HepG2 (cell line): ENCODE data around the gene FAM171A2. TPM values are rescaled to one million over a fixed set of nuclear protein-coding genes. Genes with fewer than 3 reads are reported as not detected.

Experiments used
- DNMT3B ChIP-seq: conservative IDR thresholded peaks from 2 replicates; pipeline ENCODE4 v1.6.1; 2016; ENCODE audit warnings: missing biosample characterization, control low read depth
- DPF2 ChIP-seq: sonication (generic); formaldehyde crosslinking; IDR thresholded peaks from 2 replicates; pipeline ENCODE4 v1.4.0; 2020; ENCODE audit warnings: mild to moderate bottlenecking, low read depth, missing genetic modification reagents, borderline replicate concordance
- FOXP1 ChIP-seq, 2 experiments: fragments of 450-650 bp in 1 of 2; IDR thresholded peaks; 2 replicates each; pipeline ENCODE4 v1.6.1; 2017 to 2018; ENCODE audit warnings: antibody characterized with exemption in 1 of 2
- PHF21A ChIP-seq: sonication (generic); formaldehyde crosslinking; IDR thresholded peaks from 2 replicates; pipeline ENCODE4 v1.5.0; 2020; ENCODE audit warnings: mild to moderate bottlenecking, missing genetic modification reagents
- RNF2 ChIP-seq: fragments of 450-650 bp; conservative IDR thresholded peaks from 2 replicates; pipeline ENCODE4 v1.6.1; 2016; ENCODE audit warnings: low read depth
- SALL2 ChIP-seq: sonication (generic); formaldehyde crosslinking; IDR thresholded peaks from 2 replicates; pipeline ENCODE4 v1.8.1; 2023; ENCODE audit warnings: mild to moderate bottlenecking, missing genetic modification reagents, inconsistent platforms
- TBL1XR1 ChIP-seq: fragments of 150-350 bp; IDR thresholded peaks from 2 replicates; pipeline ENCODE4 v1.6.1; 2014; ENCODE audit warnings: borderline replicate concordance, low read length; ENCODE audit not compliant: partially characterized antibody
- ZBTB39 ChIP-seq: sonication (generic); formaldehyde crosslinking; IDR thresholded peaks from 2 replicates; pipeline ENCODE4 v1.5.0; 2020; ENCODE audit warnings: missing genetic modification reagents
- ZNF205 ChIP-seq: IDR thresholded peaks from 2 replicates; pipeline ENCODE4 v1.6.1; 2018; ENCODE audit warnings: missing biosample characterization, missing genetic modification reagents
- ZNF207 ChIP-seq: fragments of 450-650 bp; IDR thresholded peaks from 2 replicates; pipeline ENCODE4 v1.6.1; 2016; ENCODE audit warnings: antibody characterized with exemption, borderline replicate concordance
- ZNF232 ChIP-seq: sonication (generic); formaldehyde crosslinking; IDR thresholded peaks from 2 replicates; pipeline ENCODE4 v1.4.0; 2020; ENCODE audit warnings: missing genetic modification reagents, borderline replicate concordance
- ZNF775 ChIP-seq: sonication (generic); formaldehyde crosslinking; IDR thresholded peaks from 2 replicates; pipeline ENCODE4 v1.4.0; 2020; ENCODE audit warnings: missing genetic modification reagents, mild to moderate bottlenecking, moderate library complexity, borderline replicate concordance
- ZSCAN30 ChIP-seq: sonication (generic); formaldehyde crosslinking; IDR thresholded peaks from 2 replicates; pipeline ENCODE4 v1.5.0; 2020; ENCODE audit warnings: mild to moderate bottlenecking, missing genetic modification reagents
- polyA plus RNA-seq, 8 experiments: library from polyadenylated mRNA; depleted of rRNA in 3 of 8; stranded (reverse) in 7 of 8; unstranded in 1 of 8; fragments of >200 nt; fragmentation: Illumina TruSeq in 4 of 8; extraction: Trizol in 4 of 8; gene quantifications; 2 replicates each; pipeline versions ENCODE4 v1.2.1 to v1.2.3, GENCODE V29; 2011 to 2016; ENCODE audit warnings: low read depth in 4 of 8, missing spikeins in 1 of 8, mixed read lengths in 1 of 8; ENCODE audit not compliant: insufficient read depth in 1 of 8
- total RNA-seq, 5 experiments: library from RNA; depleted of rRNA; stranded (reverse); fragments of >200 nt; fragmentation: Illumina TruSeq; extraction: Trizol; gene quantifications; 2 replicates each; pipeline ENCODE4 v1.2.3, GENCODE V29; 2016; ENCODE audit warnings: low read depth in 1 of 5
- TF ChIP-seq, protein P1 (sequence below): sonication (generic); formaldehyde crosslinking; IDR thresholded peaks from 2 replicates; pipeline ENCODE4 v1.4.0; 2020; ENCODE audit warnings: mild to moderate bottlenecking, missing genetic modification reagents
- TF ChIP-seq, protein P2 (sequence below): IDR thresholded peaks from 2 replicates; pipeline ENCODE4 v1.6.1; 2018; ENCODE audit warnings: missing genetic modification reagents
- TF ChIP-seq, protein P3 (sequence below): IDR thresholded peaks from 2 replicates; pipeline ENCODE4 v1.6.1; 2016; ENCODE audit warnings: low read depth, control low read depth
- TF ChIP-seq, protein P4 (sequence below): IDR thresholded peaks from 2 replicates; pipeline ENCODE4 v1.6.1; 2016; ENCODE audit warnings: missing genetic modification reagents, missing compliant biosample characterization
- TF ChIP-seq, protein P5 (sequence below): sonication (generic); formaldehyde crosslinking; IDR thresholded peaks from 2 replicates; pipeline ENCODE4 v1.5.1; 2020; ENCODE audit warnings: missing genetic modification reagents, mild to moderate bottlenecking, borderline replicate concordance

Gene FAM171A2
- total and polyA plus RNA-seq, 2 of the 13 experiments (the other 11 are each of a cell fraction or from before 2014, with no cell fraction given): 1.8 to 3.6 TPM

GRCh38 chr17:44344939-44345453 is 18.7 kb downstream of the FAM171A2 start, which contains the start of gene GRN (continued):
- TF ChIP-seq ZNF232 (CRISPR knock-in tag) (no peak), ZNF205 (CRISPR knock-in tag) (no peak), ZSCAN30 (CRISPR knock-in tag) (no peak), DNMT3B (CRISPR knock-in tag) (no peak), SALL2 (CRISPR knock-in tag) (peak; percentile 73; the same call in 1 of the 2 replicates), RNF2 (peak; percentile 86; the same call in 1 of the 2 replicates), TBL1XR1 (peak; percentile 40), DPF2 (CRISPR knock-in tag) (no peak), FOXP1 (IDR thresholded peaks at IDR 0.05) (no peak), FOXP1 (CRISPR knock-in tag; IDR thresholded peaks at IDR 0.05) (peak; percentile 61), ZBTB39 (CRISPR knock-in tag) (no peak), PHF21A (CRISPR knock-in tag) (peak; percentile 98), ZNF775 (no peak), ZNF207 (no peak)
- TF ChIP-seq, protein P1, sequence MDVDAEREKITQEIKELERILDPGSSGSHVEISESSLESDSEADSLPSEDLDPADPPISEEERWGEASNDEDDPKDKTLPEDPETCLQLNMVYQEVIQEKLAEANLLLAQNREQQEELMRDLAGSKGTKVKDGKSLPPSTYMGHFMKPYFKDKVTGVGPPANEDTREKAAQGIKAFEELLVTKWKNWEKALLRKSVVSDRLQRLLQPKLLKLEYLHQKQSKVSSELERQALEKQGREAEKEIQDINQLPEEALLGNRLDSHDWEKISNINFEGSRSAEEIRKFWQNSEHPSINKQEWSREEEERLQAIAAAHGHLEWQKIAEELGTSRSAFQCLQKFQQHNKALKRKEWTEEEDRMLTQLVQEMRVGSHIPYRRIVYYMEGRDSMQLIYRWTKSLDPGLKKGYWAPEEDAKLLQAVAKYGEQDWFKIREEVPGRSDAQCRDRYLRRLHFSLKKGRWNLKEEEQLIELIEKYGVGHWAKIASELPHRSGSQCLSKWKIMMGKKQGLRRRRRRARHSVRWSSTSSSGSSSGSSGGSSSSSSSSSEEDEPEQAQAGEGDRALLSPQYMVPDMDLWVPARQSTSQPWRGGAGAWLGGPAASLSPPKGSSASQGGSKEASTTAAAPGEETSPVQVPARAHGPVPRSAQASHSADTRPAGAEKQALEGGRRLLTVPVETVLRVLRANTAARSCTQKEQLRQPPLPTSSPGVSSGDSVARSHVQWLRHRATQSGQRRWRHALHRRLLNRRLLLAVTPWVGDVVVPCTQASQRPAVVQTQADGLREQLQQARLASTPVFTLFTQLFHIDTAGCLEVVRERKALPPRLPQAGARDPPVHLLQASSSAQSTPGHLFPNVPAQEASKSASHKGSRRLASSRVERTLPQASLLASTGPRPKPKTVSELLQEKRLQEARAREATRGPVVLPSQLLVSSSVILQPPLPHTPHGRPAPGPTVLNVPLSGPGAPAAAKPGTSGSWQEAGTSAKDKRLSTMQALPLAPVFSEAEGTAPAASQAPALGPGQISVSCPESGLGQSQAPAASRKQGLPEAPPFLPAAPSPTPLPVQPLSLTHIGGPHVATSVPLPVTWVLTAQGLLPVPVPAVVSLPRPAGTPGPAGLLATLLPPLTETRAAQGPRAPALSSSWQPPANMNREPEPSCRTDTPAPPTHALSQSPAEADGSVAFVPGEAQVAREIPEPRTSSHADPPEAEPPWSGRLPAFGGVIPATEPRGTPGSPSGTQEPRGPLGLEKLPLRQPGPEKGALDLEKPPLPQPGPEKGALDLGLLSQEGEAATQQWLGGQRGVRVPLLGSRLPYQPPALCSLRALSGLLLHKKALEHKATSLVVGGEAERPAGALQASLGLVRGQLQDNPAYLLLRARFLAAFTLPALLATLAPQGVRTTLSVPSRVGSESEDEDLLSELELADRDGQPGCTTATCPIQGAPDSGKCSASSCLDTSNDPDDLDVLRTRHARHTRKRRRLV (CRISPR knock-in tag): peak; percentile 87; the same call in 1 of the 2 replicates
- TF ChIP-seq, protein P2, sequence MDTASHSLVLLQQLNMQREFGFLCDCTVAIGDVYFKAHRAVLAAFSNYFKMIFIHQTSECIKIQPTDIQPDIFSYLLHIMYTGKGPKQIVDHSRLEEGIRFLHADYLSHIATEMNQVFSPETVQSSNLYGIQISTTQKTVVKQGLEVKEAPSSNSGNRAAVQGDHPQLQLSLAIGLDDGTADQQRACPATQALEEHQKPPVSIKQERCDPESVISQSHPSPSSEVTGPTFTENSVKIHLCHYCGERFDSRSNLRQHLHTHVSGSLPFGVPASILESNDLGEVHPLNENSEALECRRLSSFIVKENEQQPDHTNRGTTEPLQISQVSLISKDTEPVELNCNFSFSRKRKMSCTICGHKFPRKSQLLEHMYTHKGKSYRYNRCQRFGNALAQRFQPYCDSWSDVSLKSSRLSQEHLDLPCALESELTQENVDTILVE (CRISPR knock-in tag): peak; percentile 88
- TF ChIP-seq, protein P3, sequence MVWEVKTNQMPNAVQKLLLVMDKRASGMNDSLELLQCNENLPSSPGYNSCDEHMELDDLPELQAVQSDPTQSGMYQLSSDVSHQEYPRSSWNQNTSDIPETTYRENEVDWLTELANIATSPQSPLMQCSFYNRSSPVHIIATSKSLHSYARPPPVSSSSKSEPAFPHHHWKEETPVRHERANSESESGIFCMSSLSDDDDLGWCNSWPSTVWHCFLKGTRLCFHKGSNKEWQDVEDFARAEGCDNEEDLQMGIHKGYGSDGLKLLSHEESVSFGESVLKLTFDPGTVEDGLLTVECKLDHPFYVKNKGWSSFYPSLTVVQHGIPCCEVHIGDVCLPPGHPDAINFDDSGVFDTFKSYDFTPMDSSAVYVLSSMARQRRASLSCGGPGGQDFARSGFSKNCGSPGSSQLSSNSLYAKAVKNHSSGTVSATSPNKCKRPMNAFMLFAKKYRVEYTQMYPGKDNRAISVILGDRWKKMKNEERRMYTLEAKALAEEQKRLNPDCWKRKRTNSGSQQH: peak; percentile 69; the same call in 1 of the 2 replicates
- TF ChIP-seq, protein P4, sequence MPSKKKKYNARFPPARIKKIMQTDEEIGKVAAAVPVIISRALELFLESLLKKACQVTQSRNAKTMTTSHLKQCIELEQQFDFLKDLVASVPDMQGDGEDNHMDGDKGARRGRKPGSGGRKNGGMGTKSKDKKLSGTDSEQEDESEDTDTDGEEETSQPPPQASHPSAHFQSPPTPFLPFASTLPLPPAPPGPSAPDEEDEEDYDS: peak; percentile 93
- TF ChIP-seq, protein P5, sequence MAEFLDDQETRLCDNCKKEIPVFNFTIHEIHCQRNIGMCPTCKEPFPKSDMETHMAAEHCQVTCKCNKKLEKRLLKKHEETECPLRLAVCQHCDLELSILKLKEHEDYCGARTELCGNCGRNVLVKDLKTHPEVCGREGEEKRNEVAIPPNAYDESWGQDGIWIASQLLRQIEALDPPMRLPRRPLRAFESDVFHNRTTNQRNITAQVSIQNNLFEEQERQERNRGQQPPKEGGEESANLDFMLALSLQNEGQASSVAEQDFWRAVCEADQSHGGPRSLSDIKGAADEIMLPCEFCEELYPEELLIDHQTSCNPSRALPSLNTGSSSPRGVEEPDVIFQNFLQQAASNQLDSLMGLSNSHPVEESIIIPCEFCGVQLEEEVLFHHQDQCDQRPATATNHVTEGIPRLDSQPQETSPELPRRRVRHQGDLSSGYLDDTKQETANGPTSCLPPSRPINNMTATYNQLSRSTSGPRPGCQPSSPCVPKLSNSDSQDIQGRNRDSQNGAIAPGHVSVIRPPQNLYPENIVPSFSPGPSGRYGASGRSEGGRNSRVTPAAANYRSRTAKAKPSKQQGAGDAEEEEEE (CRISPR knock-in tag): no peak
